ENCODE data around the gene PIP.
"Not testable (repeated sequence)": the region's sequence is repeated elsewhere in the genome, so short reads cannot be mapped to it uniquely, and the experiment has no call there.

PIP gene

DNA sequence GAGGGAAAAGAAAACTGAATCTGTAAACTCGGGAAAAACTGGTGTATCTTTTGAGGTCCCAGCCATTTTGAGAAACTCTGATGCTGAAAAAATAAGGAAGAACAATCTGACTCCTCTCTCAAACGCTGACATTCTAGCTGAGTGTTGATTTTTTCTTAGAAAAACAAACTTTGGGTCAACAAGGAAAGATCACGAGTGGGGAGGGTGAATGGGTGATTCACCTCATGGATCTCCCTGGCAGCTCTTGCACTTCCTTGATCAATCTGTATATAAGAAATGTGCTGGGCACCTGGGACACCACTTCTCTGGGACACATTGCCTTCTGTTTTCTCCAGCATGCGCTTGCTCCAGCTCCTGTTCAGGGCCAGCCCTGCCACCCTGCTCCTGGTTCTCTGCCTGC is at the start of gene PIP:
Gene PIP (plus strand): TSS at position 297 of the 400 bp plus-strand sequence. CDS start 40 bp downstream, at position 337.
- no CpG with 5 or more reads among the region's 4 CpGs for WGBS (ENCODE audit: insufficient coverage, insufficient read length)
- no peak within 1 kb of the TSS for H3K27ac ChIP-seq (ENCODE audit: low read length)
- H3K36me3 ChIP-seq (ENCODE audit: control insufficient read depth, insufficient read depth, low read length) = no peaks in the 10 kb centered on the region
- H3K27me3 ChIP-seq (ENCODE audit: control insufficient read depth, insufficient read depth, low read length) = no peaks in the 10 kb centered on the region
- DNase-seq (ENCODE audit: low read depth, low spot score) = no peak
- no peaks in the 10 kb centered on the region for H3K4me1 ChIP-seq (ENCODE audit: control insufficient read depth, insufficient read depth, low read length)
- no peaks in the 10 kb centered on the region for H3K9me3 ChIP-seq (ENCODE audit: control insufficient read depth, insufficient read depth, low read length)
- H3K4me3 ChIP-seq (ENCODE audit: low read length) = no peak within 1 kb of the TSS

DNA sequence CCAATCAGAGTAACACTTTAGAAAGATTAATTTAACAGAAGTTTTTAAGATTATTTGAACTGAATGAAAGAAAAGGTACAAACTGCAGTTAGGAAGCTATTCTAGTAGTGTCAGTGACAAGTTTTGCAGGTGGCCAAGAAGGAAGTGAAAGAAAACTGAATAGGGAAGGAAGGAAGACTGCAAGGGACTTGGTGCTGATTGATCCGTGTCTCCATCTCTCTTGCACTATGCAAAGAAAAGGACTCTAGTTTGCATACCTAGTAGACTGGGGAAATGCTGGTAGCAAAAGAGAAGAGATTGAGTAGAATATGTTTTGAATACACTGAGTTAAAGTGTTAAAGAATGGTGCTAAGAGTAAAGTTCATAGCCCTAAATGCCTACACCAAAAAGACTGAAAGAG is 46.8 kb upstream of the PIP start:
- H3K27me3 ChIP-seq (ENCODE audit: control insufficient read depth, insufficient read depth, low read length) = no peaks in the 10 kb centered on the region
- H3K36me3 ChIP-seq (ENCODE audit: control insufficient read depth, insufficient read depth, low read length) = no peaks in the 10 kb centered on the region
- no peak for DNase-seq (ENCODE audit: low read depth, low spot score)
- no CpG with 5 or more reads among the region's 1 CpG for WGBS (ENCODE audit: insufficient coverage, insufficient read length)
- H3K9me3 ChIP-seq (ENCODE audit: control insufficient read depth, insufficient read depth, low read length) = no peaks in the 10 kb centered on the region
- H3K4me1 ChIP-seq (ENCODE audit: control insufficient read depth, insufficient read depth, low read length) = no peaks in the 10 kb centered on the region
- H3K27ac ChIP-seq (ENCODE audit: low read length) = no peak overlapping the region
- H3K4me3 ChIP-seq (ENCODE audit: low read length) = no peak overlapping the region

- H3K27ac ChIP-seq (ENCODE audit: low read length); H3K4me1 ChIP-seq (ENCODE audit: control insufficient read depth, insufficient read depth, low read length); H3K36me3 ChIP-seq (ENCODE audit: control insufficient read depth, insufficient read depth, low read length); DNase-seq (ENCODE audit: low read depth, low spot score); H3K4me3 ChIP-seq (ENCODE audit: low read length); H3K9me3 ChIP-seq (ENCODE audit: control insufficient read depth, insufficient read depth, low read length); H3K27me3 ChIP-seq (ENCODE audit: control insufficient read depth, insufficient read depth, low read length): not testable (repeated sequence)
- WGBS (ENCODE audit: insufficient coverage, insufficient read length) = no CpG with 5 or more reads among the region's 3 CpGs
These were observed 46.3 kb upstream of the PIP start for GRCh38 chr7:143085610-143086009.

GRCh38 chr7:143088549-143089231 is 43.2 kb upstream of the PIP start:
- H3K9me3 ChIP-seq (ENCODE audit: control insufficient read depth, insufficient read depth, low read length); H3K36me3 ChIP-seq (ENCODE audit: control insufficient read depth, insufficient read depth, low read length); DNase-seq (ENCODE audit: low read depth, low spot score); H3K27ac ChIP-seq (ENCODE audit: low read length); H3K4me3 ChIP-seq (ENCODE audit: low read length); H3K4me1 ChIP-seq (ENCODE audit: control insufficient read depth, insufficient read depth, low read length); H3K27me3 ChIP-seq (ENCODE audit: control insufficient read depth, insufficient read depth, low read length): not testable (repeated sequence)
- no CpG with 5 or more reads among the region's 16 CpGs for WGBS (ENCODE audit: insufficient coverage, insufficient read length)

- Histone ChIP-seq H3K27ac (ENCODE audit: low read length) (no peak overlapping the region), H3K36me3 (ENCODE audit: control insufficient read depth, insufficient read depth, low read length) (no peaks in the 10 kb centered on the region), H3K4me1 (ENCODE audit: control insufficient read depth, insufficient read depth, low read length) (no peaks in the 10 kb centered on the region), H3K4me3 (ENCODE audit: low read length) (no peak overlapping the region), H3K9me3 (ENCODE audit: control insufficient read depth, insufficient read depth, low read length) (no peaks in the 10 kb centered on the region), H3K27me3 (ENCODE audit: control insufficient read depth, insufficient read depth, low read length) (no peaks in the 10 kb centered on the region)
- no peak for DNase-seq (ENCODE audit: low read depth, low spot score)
- no CpG with 5 or more reads among the region's 2 CpGs for WGBS (ENCODE audit: insufficient coverage, insufficient read length)
These were observed 35.7 kb upstream of the PIP start for GRCh38 chr7:143096146-143096545.

GRCh38 chr7:143099579-143099978 is 32.3 kb upstream of the PIP start:
- not testable (repeated sequence) for H3K9me3 ChIP-seq (ENCODE audit: control insufficient read depth, insufficient read depth, low read length); H3K27ac ChIP-seq (ENCODE audit: low read length); DNase-seq (ENCODE audit: low read depth, low spot score); H3K27me3 ChIP-seq (ENCODE audit: control insufficient read depth, insufficient read depth, low read length); H3K4me3 ChIP-seq (ENCODE audit: low read length); H3K4me1 ChIP-seq (ENCODE audit: control insufficient read depth, insufficient read depth, low read length); H3K36me3 ChIP-seq (ENCODE audit: control insufficient read depth, insufficient read depth, low read length)
- WGBS (ENCODE audit: insufficient coverage, insufficient read length) = no CpG with 5 or more reads among the region's 1 CpG

GRCh38 chr7:143104759-143105158 is 27.1 kb upstream of the PIP start:
- Histone ChIP-seq H3K27ac (ENCODE audit: low read length) (no peak overlapping the region), H3K36me3 (ENCODE audit: control insufficient read depth, insufficient read depth, low read length) (no peaks in the 10 kb centered on the region), H3K9me3 (ENCODE audit: control insufficient read depth, insufficient read depth, low read length) (no peaks in the 10 kb centered on the region), H3K4me3 (ENCODE audit: low read length) (no peak overlapping the region), H3K27me3 (ENCODE audit: control insufficient read depth, insufficient read depth, low read length) (no peaks in the 10 kb centered on the region), H3K4me1 (ENCODE audit: control insufficient read depth, insufficient read depth, low read length) (no peaks in the 10 kb centered on the region)
- no peak for DNase-seq (ENCODE audit: low read depth, low spot score)

- DNase-seq (ENCODE audit: low read depth, low spot score); H3K4me1 ChIP-seq (ENCODE audit: control insufficient read depth, insufficient read depth, low read length); H3K27me3 ChIP-seq (ENCODE audit: control insufficient read depth, insufficient read depth, low read length); H3K27ac ChIP-seq (ENCODE audit: low read length); H3K9me3 ChIP-seq (ENCODE audit: control insufficient read depth, insufficient read depth, low read length); H3K4me3 ChIP-seq (ENCODE audit: low read length); H3K36me3 ChIP-seq (ENCODE audit: control insufficient read depth, insufficient read depth, low read length): not testable (repeated sequence)
- WGBS (ENCODE audit: insufficient coverage, insufficient read length) = no CpG with 5 or more reads among the region's 3 CpGs
These were observed 23.9 kb upstream of the PIP start for GRCh38 chr7:143108019-143108418.

DNA sequence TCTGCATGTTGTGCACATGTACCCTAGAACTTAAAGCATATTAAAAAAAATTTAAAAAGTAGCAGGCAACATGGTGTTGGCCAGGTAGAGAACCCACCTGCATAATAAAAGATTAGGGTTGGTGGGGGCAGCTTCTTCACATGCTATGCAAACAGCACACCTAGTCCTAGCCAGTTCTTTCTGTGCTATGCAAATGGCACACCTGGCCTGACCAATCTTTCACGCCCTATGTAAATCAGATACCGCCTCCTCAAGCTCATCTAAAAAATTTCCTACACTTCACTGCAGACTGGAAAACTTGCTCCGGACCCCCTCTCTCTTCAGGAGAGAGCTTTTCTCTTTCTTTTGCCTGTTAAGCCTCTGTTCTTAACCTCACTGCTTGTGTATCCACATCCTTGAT is 14.5 kb upstream of the PIP start:
- no peaks in the 10 kb centered on the region for H3K27me3 ChIP-seq (ENCODE audit: control insufficient read depth, insufficient read depth, low read length)
- no peaks in the 10 kb centered on the region for H3K9me3 ChIP-seq (ENCODE audit: control insufficient read depth, insufficient read depth, low read length)
- WGBS (ENCODE audit: insufficient coverage, insufficient read length) = no CpG with 5 or more reads among the region's 3 CpGs
- no peaks in the 10 kb centered on the region for H3K36me3 ChIP-seq (ENCODE audit: control insufficient read depth, insufficient read depth, low read length)
- no peak overlapping the region for H3K27ac ChIP-seq (ENCODE audit: low read length)
- no peaks in the 10 kb centered on the region for H3K4me1 ChIP-seq (ENCODE audit: control insufficient read depth, insufficient read depth, low read length)
- no peak for DNase-seq (ENCODE audit: low read depth, low spot score)
- no peak overlapping the region for H3K4me3 ChIP-seq (ENCODE audit: low read length)

DNA sequence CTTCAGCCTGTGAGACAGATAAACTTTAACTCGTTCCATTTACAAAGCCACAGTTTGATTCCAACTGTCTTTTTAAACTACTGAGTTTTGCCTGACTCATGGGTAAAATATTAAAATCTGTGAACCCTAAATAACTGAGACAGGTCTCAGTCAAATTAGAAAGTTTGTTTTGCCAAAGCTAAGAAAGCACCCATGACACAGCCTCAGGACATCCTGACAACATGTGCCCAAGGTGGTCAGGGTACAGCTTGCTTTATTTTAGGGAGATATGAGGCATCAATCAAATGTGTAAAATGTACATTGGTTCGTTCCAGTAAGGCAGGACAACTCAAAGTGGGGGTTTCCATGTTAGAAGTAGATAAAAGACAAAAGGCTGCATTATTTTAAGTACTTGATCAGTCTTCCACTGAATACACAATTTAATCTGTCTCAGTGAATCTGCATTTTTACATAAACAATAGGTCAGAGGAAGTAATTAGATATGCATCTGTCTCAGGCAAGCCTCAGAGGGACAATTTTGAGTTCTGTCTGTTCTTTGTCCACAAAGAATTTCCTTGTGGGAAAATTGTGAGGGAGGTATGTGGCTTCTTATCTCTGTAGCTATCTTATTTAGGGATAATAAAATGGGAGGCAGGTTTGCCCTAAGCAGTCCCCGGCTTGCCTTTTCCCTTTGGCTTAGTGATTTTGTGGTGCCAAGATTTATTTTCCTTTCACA is 11.0 kb upstream of the PIP start:
- H3K4me1 ChIP-seq (ENCODE audit: control insufficient read depth, insufficient read depth, low read length) = no peaks in the 10 kb centered on the region
- no peaks in the 10 kb centered on the region; the same call in 1 of the 2 replicates for H3K9me3 ChIP-seq (ENCODE audit: control insufficient read depth, insufficient read depth, low read length)
- no peaks in the 10 kb centered on the region for H3K36me3 ChIP-seq (ENCODE audit: control insufficient read depth, insufficient read depth, low read length)
- H3K27ac ChIP-seq (ENCODE audit: low read length) = no peak overlapping the region
- no peak for DNase-seq (ENCODE audit: low read depth, low spot score)
- H3K27me3 ChIP-seq (ENCODE audit: control insufficient read depth, insufficient read depth, low read length) = no peaks in the 10 kb centered on the region
- no CpG with 5 or more reads among the region's 3 CpGs for WGBS (ENCODE audit: insufficient coverage, insufficient read length)
- no peak overlapping the region for H3K4me3 ChIP-seq (ENCODE audit: low read length)

GRCh38 chr7:143123326-143123725 is 8.6 kb upstream of the PIP start:
- H3K4me1 ChIP-seq (ENCODE audit: control insufficient read depth, insufficient read depth, low read length); H3K36me3 ChIP-seq (ENCODE audit: control insufficient read depth, insufficient read depth, low read length); H3K9me3 ChIP-seq (ENCODE audit: control insufficient read depth, insufficient read depth, low read length); H3K4me3 ChIP-seq (ENCODE audit: low read length); H3K27me3 ChIP-seq (ENCODE audit: control insufficient read depth, insufficient read depth, low read length); H3K27ac ChIP-seq (ENCODE audit: low read length); DNase-seq (ENCODE audit: low read depth, low spot score): not testable (repeated sequence)
- no CpG with 5 or more reads among the region's 9 CpGs for WGBS (ENCODE audit: insufficient coverage, insufficient read length)

Measured in iPS DF 6.9 (cell line).